ENCODE measurements around the gene ZNF536. TPM values are rescaled to one million over a fixed set of nuclear protein-coding genes. Genes with fewer than 3 reads are reported as not detected.

ZNF536 gene
- total and polyA plus RNA-seq, 9 of the 15 experiments (the other 6 are each of a cell fraction or from before 2014, with no cell fraction given): not detected

DNA sequence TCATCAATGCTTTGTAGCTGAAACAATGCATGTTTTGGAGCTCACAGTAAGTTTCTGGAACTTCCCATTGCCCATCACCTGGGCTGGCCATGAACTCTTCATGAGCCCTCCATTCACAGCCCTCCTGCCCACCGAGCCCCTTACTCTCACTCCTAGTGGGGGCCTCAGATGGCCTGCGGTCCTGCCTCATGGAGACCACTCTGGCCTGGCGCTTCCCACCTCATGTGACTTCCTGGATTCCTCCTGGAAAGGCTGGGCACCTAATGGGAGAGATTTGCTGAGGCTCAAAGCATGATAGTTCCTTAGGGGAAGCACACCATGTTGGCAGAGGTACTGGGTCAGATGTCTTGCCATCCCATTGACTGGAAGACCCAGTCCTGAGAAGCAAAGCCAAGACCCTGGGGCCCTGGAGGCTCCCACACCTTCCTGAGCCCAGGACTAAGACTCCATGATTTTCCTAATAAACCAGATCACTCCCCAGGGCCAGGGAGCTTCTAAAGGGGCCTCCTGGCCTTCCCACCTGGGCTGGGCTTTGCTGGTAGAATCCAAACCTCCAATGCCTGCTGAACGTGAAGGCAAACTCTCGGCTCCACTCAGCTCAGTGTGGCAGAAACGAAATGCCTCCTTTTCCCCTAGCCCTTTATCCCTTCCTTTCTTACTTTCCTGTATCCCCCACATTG is 49.4 kb upstream of the ZNF536 start (continued):
- TF ChIP-seq, protein P1, sequence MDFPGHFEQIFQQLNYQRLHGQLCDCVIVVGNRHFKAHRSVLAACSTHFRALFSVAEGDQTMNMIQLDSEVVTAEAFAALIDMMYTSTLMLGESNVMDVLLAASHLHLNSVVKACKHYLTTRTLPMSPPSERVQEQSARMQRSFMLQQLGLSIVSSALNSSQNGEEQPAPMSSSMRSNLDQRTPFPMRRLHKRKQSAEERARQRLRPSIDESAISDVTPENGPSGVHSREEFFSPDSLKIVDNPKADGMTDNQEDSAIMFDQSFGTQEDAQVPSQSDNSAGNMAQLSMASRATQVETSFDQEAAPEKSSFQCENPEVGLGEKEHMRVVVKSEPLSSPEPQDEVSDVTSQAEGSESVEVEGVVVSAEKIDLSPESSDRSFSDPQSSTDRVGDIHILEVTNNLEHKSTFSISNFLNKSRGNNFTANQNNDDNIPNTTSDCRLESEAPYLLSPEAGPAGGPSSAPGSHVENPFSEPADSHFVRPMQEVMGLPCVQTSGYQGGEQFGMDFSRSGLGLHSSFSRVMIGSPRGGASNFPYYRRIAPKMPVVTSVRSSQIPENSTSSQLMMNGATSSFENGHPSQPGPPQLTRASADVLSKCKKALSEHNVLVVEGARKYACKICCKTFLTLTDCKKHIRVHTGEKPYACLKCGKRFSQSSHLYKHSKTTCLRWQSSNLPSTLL (IDR thresholded peaks at IDR 0.05): no peak
- TF ChIP-seq, protein P2, sequence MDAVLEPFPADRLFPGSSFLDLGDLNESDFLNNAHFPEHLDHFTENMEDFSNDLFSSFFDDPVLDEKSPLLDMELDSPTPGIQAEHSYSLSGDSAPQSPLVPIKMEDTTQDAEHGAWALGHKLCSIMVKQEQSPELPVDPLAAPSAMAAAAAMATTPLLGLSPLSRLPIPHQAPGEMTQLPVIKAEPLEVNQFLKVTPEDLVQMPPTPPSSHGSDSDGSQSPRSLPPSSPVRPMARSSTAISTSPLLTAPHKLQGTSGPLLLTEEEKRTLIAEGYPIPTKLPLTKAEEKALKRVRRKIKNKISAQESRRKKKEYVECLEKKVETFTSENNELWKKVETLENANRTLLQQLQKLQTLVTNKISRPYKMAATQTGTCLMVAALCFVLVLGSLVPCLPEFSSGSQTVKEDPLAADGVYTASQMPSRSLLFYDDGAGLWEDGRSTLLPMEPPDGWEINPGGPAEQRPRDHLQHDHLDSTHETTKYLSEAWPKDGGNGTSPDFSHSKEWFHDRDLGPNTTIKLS (IDR thresholded peaks at IDR 0.05; ENCODE audit: borderline replicate concordance, low read depth): no peak
- TF ChIP-seq HIVEP1 (CRISPR knock-in tag; IDR thresholded peaks at IDR 0.05): no peak
- no peak for TF ChIP-seq PRPF4 (IDR thresholded peaks at IDR 0.05; ENCODE audit: insufficient read depth, low read depth, low read length, poor library complexity, severe bottlenecking)
- TF ChIP-seq POLR3A (IDR thresholded peaks at IDR 0.05; ENCODE audit: borderline replicate concordance, extremely low read depth, insufficient read depth, insufficient read length): no peak
- TF ChIP-seq WHSC1 (IDR thresholded peaks at IDR 0.05; ENCODE audit: low read length): no peak
- TF ChIP-seq, protein P3, sequence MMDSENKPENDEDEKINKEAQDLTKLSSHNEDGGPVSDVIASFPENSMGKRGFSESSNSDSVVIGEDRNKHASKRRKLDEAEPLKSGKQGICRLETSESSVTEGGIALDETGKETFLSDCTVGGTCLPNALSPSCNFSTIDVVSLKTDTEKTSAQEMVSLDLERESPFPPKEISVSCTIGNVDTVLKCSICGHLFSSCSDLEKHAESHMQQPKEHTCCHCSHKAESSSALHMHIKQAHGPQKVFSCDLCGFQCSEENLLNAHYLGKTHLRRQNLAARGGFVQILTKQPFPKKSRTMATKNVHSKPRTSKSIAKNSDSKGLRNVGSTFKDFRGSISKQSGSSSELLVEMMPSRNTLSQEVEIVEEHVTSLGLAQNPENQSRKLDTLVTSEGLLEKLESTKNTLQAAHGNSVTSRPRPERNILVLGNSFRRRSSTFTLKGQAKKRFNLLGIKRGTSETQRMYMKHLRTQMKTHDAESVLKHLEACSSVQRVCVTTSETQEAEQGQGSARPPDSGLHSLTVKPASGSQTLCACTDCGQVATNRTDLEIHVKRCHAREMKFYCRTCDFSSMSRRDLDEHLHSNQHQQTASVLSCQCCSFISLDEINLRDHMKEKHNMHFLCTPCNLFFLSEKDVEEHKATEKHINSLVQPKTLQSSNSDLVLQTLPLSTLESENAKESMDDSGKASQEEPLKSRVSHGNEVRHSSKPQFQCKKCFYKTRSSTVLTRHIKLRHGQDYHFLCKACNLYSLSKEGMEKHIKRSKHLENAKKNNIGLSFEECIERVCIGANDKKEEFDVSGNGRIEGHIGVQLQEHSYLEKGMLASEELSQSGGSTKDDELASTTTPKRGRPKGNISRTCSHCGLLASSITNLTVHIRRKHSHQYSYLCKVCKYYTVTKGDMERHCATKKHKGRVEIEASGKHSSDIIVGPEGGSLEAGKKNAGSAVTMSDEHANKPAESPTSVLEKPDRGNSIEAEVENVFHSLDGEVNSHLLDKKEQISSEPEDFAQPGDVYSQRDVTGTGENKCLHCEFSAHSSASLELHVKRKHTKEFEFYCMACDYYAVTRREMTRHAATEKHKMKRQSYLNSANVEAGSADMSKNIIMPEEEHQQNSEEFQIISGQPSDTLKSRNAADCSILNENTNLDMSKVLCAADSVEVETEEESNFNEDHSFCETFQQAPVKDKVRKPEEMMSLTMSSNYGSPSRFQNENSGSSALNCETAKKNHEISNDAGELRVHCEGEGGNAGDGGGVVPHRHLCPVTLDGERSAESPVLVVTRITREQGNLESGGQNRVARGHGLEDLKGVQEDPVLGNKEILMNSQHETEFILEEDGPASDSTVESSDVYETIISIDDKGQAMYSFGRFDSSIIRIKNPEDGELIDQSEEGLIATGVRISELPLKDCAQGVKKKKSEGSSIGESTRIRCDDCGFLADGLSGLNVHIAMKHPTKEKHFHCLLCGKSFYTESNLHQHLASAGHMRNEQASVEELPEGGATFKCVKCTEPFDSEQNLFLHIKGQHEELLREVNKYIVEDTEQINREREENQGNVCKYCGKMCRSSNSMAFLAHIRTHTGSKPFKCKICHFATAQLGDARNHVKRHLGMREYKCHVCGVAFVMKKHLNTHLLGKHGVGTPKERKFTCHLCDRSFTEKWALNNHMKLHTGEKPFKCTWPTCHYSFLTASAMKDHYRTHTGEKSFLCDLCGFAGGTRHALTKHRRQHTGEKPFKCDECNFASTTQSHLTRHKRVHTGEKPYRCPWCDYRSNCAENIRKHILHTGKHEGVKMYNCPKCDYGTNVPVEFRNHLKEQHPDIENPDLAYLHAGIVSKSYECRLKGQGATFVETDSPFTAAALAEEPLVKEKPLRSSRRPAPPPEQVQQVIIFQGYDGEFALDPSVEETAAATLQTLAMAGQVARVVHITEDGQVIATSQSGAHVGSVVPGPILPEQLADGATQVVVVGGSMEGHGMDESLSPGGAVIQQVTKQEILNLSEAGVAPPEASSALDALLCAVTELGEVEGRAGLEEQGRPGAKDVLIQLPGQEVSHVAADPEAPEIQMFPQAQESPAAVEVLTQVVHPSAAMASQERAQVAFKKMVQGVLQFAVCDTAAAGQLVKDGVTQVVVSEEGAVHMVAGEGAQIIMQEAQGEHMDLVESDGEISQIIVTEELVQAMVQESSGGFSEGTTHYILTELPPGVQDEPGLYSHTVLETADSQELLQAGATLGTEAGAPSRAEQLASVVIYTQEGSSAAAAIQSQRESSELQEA (IDR thresholded peaks at IDR 0.05; ENCODE audit: low read depth): no peak
- TF ChIP-seq, protein P4, sequence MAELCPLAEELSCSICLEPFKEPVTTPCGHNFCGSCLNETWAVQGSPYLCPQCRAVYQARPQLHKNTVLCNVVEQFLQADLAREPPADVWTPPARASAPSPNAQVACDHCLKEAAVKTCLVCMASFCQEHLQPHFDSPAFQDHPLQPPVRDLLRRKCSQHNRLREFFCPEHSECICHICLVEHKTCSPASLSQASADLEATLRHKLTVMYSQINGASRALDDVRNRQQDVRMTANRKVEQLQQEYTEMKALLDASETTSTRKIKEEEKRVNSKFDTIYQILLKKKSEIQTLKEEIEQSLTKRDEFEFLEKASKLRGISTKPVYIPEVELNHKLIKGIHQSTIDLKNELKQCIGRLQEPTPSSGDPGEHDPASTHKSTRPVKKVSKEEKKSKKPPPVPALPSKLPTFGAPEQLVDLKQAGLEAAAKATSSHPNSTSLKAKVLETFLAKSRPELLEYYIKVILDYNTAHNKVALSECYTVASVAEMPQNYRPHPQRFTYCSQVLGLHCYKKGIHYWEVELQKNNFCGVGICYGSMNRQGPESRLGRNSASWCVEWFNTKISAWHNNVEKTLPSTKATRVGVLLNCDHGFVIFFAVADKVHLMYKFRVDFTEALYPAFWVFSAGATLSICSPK (IDR thresholded peaks at IDR 0.05; ENCODE audit: borderline replicate concordance): no peak
- no peak for TF ChIP-seq ZSCAN29 (IDR thresholded peaks at IDR 0.05)
- no peak for TF ChIP-seq CBX8 (IDR thresholded peaks at IDR 0.05; ENCODE audit: borderline replicate concordance, extremely low read depth, low read depth, low read length, poor library complexity, severe bottlenecking)
- TF ChIP-seq JUNB (CRISPR knock-in tag; conservative IDR thresholded peaks at IDR 0.05): no peak
